Thymus (tissue), 11 donors: ENCODE results near the gene RDX. TPM values are rescaled to one million over a fixed set of nuclear protein-coding genes. Genes with fewer than 3 reads are reported as not detected.

Source experiments
- DNase-seq, 9 donors: peaks; one replicate each; pipeline ENCODE4 v3.0.0-alpha.2; 2013; ENCODE audit warnings: low spot score in 9 of 9, low read depth in 6 of 9, missing footprints in 1 of 9
- H3K27ac ChIP-seq, 2 donors: one replicate each; pipeline ENCODE4 v1.5.1; 2013; ENCODE audit warnings: control low read depth in 1 of 2, low read depth in 1 of 2, low read length in 1 of 2, mild to moderate bottlenecking in 1 of 2, moderate library complexity in 1 of 2
- H3K27me3 ChIP-seq, 2 donors: one replicate each; pipeline ENCODE4 v1.5.1; 2013; ENCODE audit warnings: low read length in 1 of 2; ENCODE audit not compliant: control insufficient read depth in 2 of 2, insufficient read depth in 1 of 2
- H3K36me3 ChIP-seq, 2 donors: one replicate each; pipeline ENCODE4 v1.5.1; 2013; ENCODE audit warnings: low read length in 1 of 2, mild to moderate bottlenecking in 1 of 2, moderate library complexity in 1 of 2; ENCODE audit not compliant: control insufficient read depth in 2 of 2, insufficient read depth in 2 of 2
- H3K4me1 ChIP-seq, 2 donors: one replicate each; pipeline ENCODE4 v1.5.1; 2013; ENCODE audit warnings: low read length in 2 of 2; ENCODE audit not compliant: control insufficient read depth in 2 of 2, insufficient read depth in 2 of 2
- H3K4me3 ChIP-seq, 2 donors: one replicate each; pipeline ENCODE4 v1.5.1; 2013; ENCODE audit warnings: low read length in 2 of 2, control low read depth in 1 of 2, mild to moderate bottlenecking in 1 of 2
- H3K9me3 ChIP-seq, 2 donors: one replicate each; pipeline ENCODE4 v1.5.1; 2013; ENCODE audit warnings: low read length in 1 of 2, mild to moderate bottlenecking in 1 of 2; ENCODE audit not compliant: control insufficient read depth in 2 of 2, insufficient read depth in 1 of 2
- WGBS: extraction: QIAGEN DNeasy Blood & Tissue Kit; methylation state at CpG from one replicate; pipeline ENCODE4 v1.1.7; 2013; 5-methylcytosine and 5-hydroxymethylcytosine counted together
- polyA plus RNA-seq: library from polyadenylated mRNA; stranded (reverse); fragments of 200-250 nt; gene quantifications from one replicate; pipeline ENCODE4 v1.2.3, GENCODE V29; 2013
- total RNA-seq: library from RNA; stranded (reverse); fragments of 120-200 nt; gene quantifications from one replicate; pipeline ENCODE4 v1.2.4, GENCODE V29; 2013
- donor health status: healthy.

Gene RDX
- total and polyA plus RNA-seq, 2 donors = 23.5 to 24.1 TPM

GRCh38 chr11:110165039-110165925, 131.1 kb downstream of the RDX start:
- DNase-seq = no peak
- no peaks in the 10 kb centered on the region for H3K27me3 ChIP-seq
- H3K9me3 ChIP-seq = no peaks in the 10 kb centered on the region
- WGBS = 98% methylated on average over 28 of the region's 28 CpGs
- no peak overlapping the region for H3K4me3 ChIP-seq
- no peaks in the 10 kb centered on the region for H3K36me3 ChIP-seq
- no peak overlapping the region for H3K27ac ChIP-seq
- H3K4me1 ChIP-seq = no peaks in the 10 kb centered on the region

GRCh38 chr11:110162216-110162615, 134.2 kb downstream of the RDX start:
- H3K4me3 ChIP-seq = no peak overlapping the region
- no peaks in the 10 kb centered on the region for H3K4me1 ChIP-seq
- DNase-seq = no peak
- H3K9me3 ChIP-seq = no peaks in the 10 kb centered on the region
- H3K36me3 ChIP-seq = no peaks in the 10 kb centered on the region
- H3K27me3 ChIP-seq = no peaks in the 10 kb centered on the region
- no peak overlapping the region for H3K27ac ChIP-seq

- H3K36me3 ChIP-seq = no peaks in the 10 kb centered on the region
- 97% methylated on average over 9 of the region's 9 CpGs for WGBS
These were observed 135.4 kb downstream of the RDX start for GRCh38 chr11:110161061-110161460.

GRCh38 chr11:110160437-110160836, 136.0 kb downstream of the RDX start:
- no peaks in the 10 kb centered on the region for H3K9me3 ChIP-seq
- H3K27ac ChIP-seq = no peak overlapping the region
- H3K27me3 ChIP-seq = no peaks in the 10 kb centered on the region
- 90% methylated on average over 2 of the region's 2 CpGs for WGBS
- H3K4me1 ChIP-seq = no peaks in the 10 kb centered on the region
- H3K4me3 ChIP-seq = no peak overlapping the region
- H3K36me3 ChIP-seq = no peaks in the 10 kb centered on the region
- no peak for DNase-seq

More at GRCh38 chr11:110161061-110161460, 135.4 kb downstream of the RDX start:
- H3K4me1 ChIP-seq = no peaks in the 10 kb centered on the region
- no peaks in the 10 kb centered on the region for H3K9me3 ChIP-seq
- no peak overlapping the region for H3K27ac ChIP-seq
- H3K4me3 ChIP-seq = no peak overlapping the region
- no peak for DNase-seq
- no peaks in the 10 kb centered on the region for H3K27me3 ChIP-seq

- no peaks in the 10 kb centered on the region for H3K9me3 ChIP-seq
- no peaks in the 10 kb centered on the region for H3K27me3 ChIP-seq
- no peaks in the 10 kb centered on the region for H3K36me3 ChIP-seq
- no peak overlapping the region for H3K4me3 ChIP-seq
- no peak overlapping the region for H3K27ac ChIP-seq
- 98% methylated on average over 3 of the region's 3 CpGs for WGBS
- no peaks in the 10 kb centered on the region for H3K4me1 ChIP-seq
- DNase-seq = no peak
These were observed 136.4 kb downstream of the RDX start for GRCh38 chr11:110160016-110160415.

GRCh38 chr11:110159476-110159875, 136.9 kb downstream of the RDX start:
- Histone ChIP-seq H3K4me3 (no peak overlapping the region), H3K27me3 (no peaks in the 10 kb centered on the region), H3K4me1 (no peaks in the 10 kb centered on the region), H3K9me3 (no peaks in the 10 kb centered on the region), H3K36me3 (no peaks in the 10 kb centered on the region), H3K27ac (no peak overlapping the region)
- whole genome bisulfite sequencing = 90% methylated on average over 1 of the region's 1 CpG
- no peak for DNase-seq

GRCh38 chr11:110158317-110159200, 137.9 kb downstream of the RDX start:
- 96% methylated on average over 9 of the region's 9 CpGs for WGBS
- Histone ChIP-seq H3K9me3 (no peaks in the 10 kb centered on the region), H3K4me3 (no peak overlapping the region), H3K4me1 (no peaks in the 10 kb centered on the region), H3K27ac (no peak overlapping the region), H3K36me3 (no peaks in the 10 kb centered on the region), H3K27me3 (no peaks in the 10 kb centered on the region)
- no peak for DNase-seq

- H3K9me3 ChIP-seq = no peaks in the 10 kb centered on the region
- H3K27me3 ChIP-seq = no peaks in the 10 kb centered on the region
- 98% methylated on average over 4 of the region's 4 CpGs for WGBS
- no peak overlapping the region for H3K4me3 ChIP-seq
- no peaks in the 10 kb centered on the region for H3K36me3 ChIP-seq
- no peak overlapping the region for H3K27ac ChIP-seq
- no peak for DNase-seq
- no peaks in the 10 kb centered on the region for H3K4me1 ChIP-seq
These were observed 139.9 kb downstream of the RDX start for GRCh38 chr11:110156503-110156902.

- Histone ChIP-seq H3K36me3 (no peaks in the 10 kb centered on the region), H3K9me3 (no peaks in the 10 kb centered on the region), H3K27ac (no peak overlapping the region), H3K27me3 (no peaks in the 10 kb centered on the region), H3K4me3 (no peak overlapping the region), H3K4me1 (no peaks in the 10 kb centered on the region)
- no peak for DNase-seq
These were observed 142.9 kb downstream of the RDX start for GRCh38 chr11:110153474-110153873.
